Endothelial cell of umbilical vein (primary cell): Measurements from ENCODE around the gene B3GNT8. TPM values are rescaled to one million over a fixed set of nuclear protein-coding genes. Genes with fewer than 3 reads are reported as not detected.

Experiments
- BruUV-seq: library from RNA; stranded (reverse); fragments of 400-500 nt; replicated peaks from 2 replicates; lab custom pipeline; 2021; lab: Mats Ljungman, UMichigan
- CTCF ChIA-PET: fragments of 300-600, 350-600 bp; sonication (Branson Sonifier 250); formaldehyde crosslinking; loops from one replicate; lab custom pipeline; 2021; ENCODE audit warnings: antibody characterized with exemption, inconsistent platforms; lab: Charles Lee
- POLR2A ChIA-PET: fragments of 300-600, 350-600 bp; sonication (Branson Sonifier 250); formaldehyde crosslinking; loops from one replicate; lab custom pipeline; 2021; ENCODE audit warnings: antibody characterized with exemption, inconsistent platforms; lab: Charles Lee
- DNase-seq: peaks from one replicate; pipeline ENCODE4 v3.0.0-alpha.2; 2011; ENCODE audit warnings: low read depth, low spot score
- FAIRE-seq: peaks from 2 replicates; lab custom pipeline; 2011; peaks lifted over from hg19 to GRCh38; lab: Jason Lieb, UNC
- H2AFZ ChIP-seq: 2 replicates; pipeline ENCODE4 v1.6.0; 2012; ENCODE audit warnings: low read depth, low read length, control low read depth, inconsistent platforms
- H3K27ac ChIP-seq: 2 replicates; pipeline ENCODE4 v1.5.1; 2011; ENCODE audit warnings: low read depth, mild to moderate bottlenecking, control low read depth, low read length, moderate library complexity; ENCODE audit not compliant: insufficient read depth
- H3K27me3 ChIP-seq, 2 experiments: 2 replicates each; pipeline versions ENCODE4 v1.6.0 to v1.6.1; 2011; ENCODE audit warnings: low read length in 2 of 2, mixed read lengths in 1 of 2; ENCODE audit not compliant: control insufficient read depth in 2 of 2, insufficient read depth in 2 of 2
- H3K36me3 ChIP-seq, 2 experiments: 2 replicates in 1 of 2; 3 replicates in 1 of 2; pipeline ENCODE4 v1.5.1; 2011; ENCODE audit warnings: low read length in 2 of 2, mild to moderate bottlenecking in 1 of 2, moderate library complexity in 1 of 2; ENCODE audit not compliant: control insufficient read depth in 2 of 2, insufficient read depth in 2 of 2; ENCODE audit errors: extremely low read depth in 1 of 2
- H3K4me1 ChIP-seq: 3 replicates; pipeline ENCODE4 v1.5.1; 2011; ENCODE audit warnings: mild to moderate bottlenecking, low read length; ENCODE audit not compliant: control insufficient read depth, insufficient read depth; ENCODE audit errors: extremely low read depth
- H3K4me2 ChIP-seq: 2 replicates; pipeline ENCODE4 v1.6.1; 2011; ENCODE audit warnings: low read length, control low read depth, mixed read lengths; ENCODE audit not compliant: insufficient read depth
- H3K4me3 ChIP-seq, 3 experiments: fragments of 200-600 bp in 1 of 3; sonication (generic), shearing (Covaris generic) in 1 of 3; replicated peaks in 1 of 3; 2 replicates each; pipeline ENCODE4 v1.5.1; 2011 to 2016; ENCODE audit warnings: control low read depth in 3 of 3, low read length in 3 of 3, mild to moderate bottlenecking in 2 of 3, inconsistent platforms in 1 of 3, low read depth in 1 of 3, moderate library complexity in 1 of 3; ENCODE audit not compliant: insufficient read depth in 1 of 3
- H3K79me2 ChIP-seq: 2 replicates; pipeline ENCODE4 v1.6.0; 2012; ENCODE audit warnings: low read length, inconsistent platforms; ENCODE audit not compliant: control insufficient read depth, insufficient read depth
- H3K9ac ChIP-seq: replicated peaks from 2 replicates; pipeline ENCODE3; 2011; ENCODE audit warnings: low read length, control low read depth; ENCODE audit not compliant: insufficient read depth; ENCODE audit errors: extremely low read depth
- H3K9me1 ChIP-seq: replicated peaks from 3 replicates; pipeline ENCODE4 v1.6.0; 2011; ENCODE audit warnings: mild to moderate bottlenecking, low read length; ENCODE audit not compliant: control insufficient read depth, insufficient read depth; ENCODE audit errors: extremely low read depth
- H3K9me3 ChIP-seq: replicated peaks from 2 replicates; pipeline ENCODE4 v1.5.1; 2012; ENCODE audit warnings: low read length, inconsistent platforms; ENCODE audit not compliant: control insufficient read depth, insufficient read depth
- H4K20me1 ChIP-seq: replicated peaks from 2 replicates; pipeline ENCODE3; 2011; ENCODE audit warnings: mild to moderate bottlenecking, low read length; ENCODE audit not compliant: control insufficient read depth, insufficient read depth; ENCODE audit errors: extremely low read depth
- EZH2 ChIP-seq: IDR thresholded peaks from 2 replicates; pipeline ENCODE4 v1.6.1; 2012; ENCODE audit warnings: borderline replicate concordance, low read depth, mild to moderate bottlenecking, moderate library complexity, low read length, inconsistent platforms; ENCODE audit not compliant: severe bottlenecking
- FOS ChIP-seq: IDR thresholded peaks from 2 replicates; pipeline ENCODE4 v1.6.1; 2011; ENCODE audit warnings: mild to moderate bottlenecking, low read length, moderate library complexity, borderline replicate concordance; ENCODE audit not compliant: insufficient read depth
- GATA2 ChIP-seq: IDR thresholded peaks from 2 replicates; pipeline ENCODE4 v1.7.0; 2011; ENCODE audit warnings: low read depth, mild to moderate bottlenecking, moderate library complexity, mixed read lengths, low read length; ENCODE audit not compliant: insufficient read length, insufficient read depth
- JUN ChIP-seq: IDR thresholded peaks from 2 replicates; pipeline ENCODE4 v1.6.1; 2011; ENCODE audit warnings: borderline replicate concordance, low read depth; ENCODE audit not compliant: insufficient read length, insufficient read depth
- MYC ChIP-seq: IDR thresholded peaks from one replicate; pipeline ENCODE4 v1.6.1; 2011; ENCODE audit warnings: mild to moderate bottlenecking, low read depth, low read length
- POLR2A ChIP-seq: IDR thresholded peaks from 2 replicates; pipeline ENCODE4 v1.6.1; 2012; ENCODE audit warnings: low read depth, mild to moderate bottlenecking, control low read depth, low read length
- POLR2AphosphoS5 ChIP-seq: IDR thresholded peaks from 2 replicates; pipeline ENCODE4 v1.6.1; 2012; ENCODE audit warnings: low read depth, mild to moderate bottlenecking, control low read depth, low read length, moderate library complexity; ENCODE audit not compliant: insufficient read depth
- dilution Hi-C: fragments of 300-500 bp; cut with MboI; formaldehyde crosslinking; loops from one replicate; pipeline ENCODE4 v1.15.0; 2019; ENCODE audit warnings: low sequenced_read_pairs; ENCODE audit not compliant: extremely low pct_ligation_motif_present
- intact Hi-C: fragments of 100-400 bp; cut with micrococcal nuclease; formaldehyde crosslinking; loops from one replicate; pipeline ENCODE4 v1.10.0; 2022
- polyA plus RNA-seq, 4 experiments: library from polyadenylated mRNA; depleted of rRNA in 3 of 4; stranded (reverse) in 3 of 4; unstranded in 1 of 4; fragments of >200 nt; gene quantifications; 2 replicates each; pipeline versions ENCODE4 v1.2.1 to v1.2.3, GENCODE V29; 2011 to 2012; ENCODE audit warnings: missing spikeins in 1 of 4
- total RNA-seq: library from RNA; stranded (reverse); gene quantifications from 2 replicates; pipeline ENCODE4 v1.2.3, GENCODE V29; 2021
- TF ChIP-seq, protein P1 (sequence below), 2 donors: IDR thresholded peaks; 1 replicate in 1 of 2; 2 replicates in 1 of 2; pipeline ENCODE4 v1.5.1; 2011; ENCODE audit warnings: low read length in 2 of 2, mild to moderate bottlenecking in 2 of 2, moderate library complexity in 2 of 2, control low read depth in 1 of 2, inconsistent platforms in 1 of 2, low read depth in 1 of 2; ENCODE audit not compliant: insufficient read depth in 1 of 2; ENCODE audit errors: extremely low read depth in 1 of 2
- TF ChIP-seq, protein P2 (sequence below): IDR thresholded peaks from 2 replicates; pipeline ENCODE4 v1.6.1; 2011; ENCODE audit not compliant: insufficient read depth, insufficient read length

B3GNT8 gene
- total and polyA plus RNA-seq, 2 donors (not counting 3 experiments of a cell fraction or from before 2014, with no cell fraction given) = 3.6 to 7.6 TPM

DNA sequence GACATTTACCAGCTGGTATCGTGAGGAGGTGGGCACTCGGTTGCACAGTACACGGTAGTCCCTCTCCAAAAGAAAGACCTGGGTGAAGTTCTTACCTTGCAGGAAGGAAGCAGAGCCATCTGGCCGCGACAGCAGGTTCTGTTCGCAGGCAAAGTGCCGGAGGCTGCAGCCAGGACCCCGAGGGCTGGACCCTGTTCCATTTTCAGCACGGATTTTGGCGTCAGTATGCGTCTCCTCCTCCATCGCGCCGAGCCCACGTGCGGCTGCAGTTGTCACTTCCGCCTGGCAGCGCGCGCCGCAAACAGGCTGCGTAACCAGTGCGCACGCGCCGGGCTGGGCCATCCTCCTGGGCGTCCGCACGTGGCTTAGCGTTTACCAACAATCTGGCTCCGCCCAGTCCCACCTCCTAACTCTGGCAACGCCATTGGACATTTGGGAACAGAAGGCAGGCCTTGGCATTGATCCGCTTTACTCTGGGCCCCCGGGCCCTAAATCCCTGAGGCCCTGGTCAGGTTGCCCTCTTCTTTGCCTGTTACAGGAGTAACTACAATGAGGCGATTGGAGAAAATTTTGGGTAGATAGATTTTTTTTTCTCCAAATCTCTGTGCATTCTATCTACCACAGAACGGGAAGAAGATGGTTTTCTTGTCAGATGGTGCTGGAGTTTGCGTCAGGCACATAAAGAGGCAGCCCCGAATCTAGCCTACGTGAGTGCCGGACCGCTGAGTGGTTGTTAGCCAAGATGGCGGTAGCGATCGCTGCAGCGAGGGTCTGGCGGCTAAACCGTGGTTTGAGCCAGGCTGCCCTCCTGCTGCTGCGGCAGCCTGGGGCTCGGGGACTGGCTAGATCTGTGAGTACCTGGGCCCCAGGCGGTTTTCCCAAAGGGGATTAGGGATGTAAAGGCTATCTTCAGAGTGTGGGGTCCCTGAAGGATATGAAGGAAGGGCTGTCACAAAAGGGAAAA lies 29.8 kb downstream of the B3GNT8 start, which contains the start of the genes BCKDHA and EXOSC5:
Gene BCKDHA, plus strand, starts transcription at position 733 of the 964 bp plus-strand sequence. Its CDS starts 10 bp downstream, at position 743.
Gene EXOSC5, minus strand, starts transcription at position 274 of the 964 bp plus-strand sequence. Its CDS starts 31 bp downstream, at position 243.
- H3K27ac ChIP-seq = peak within 1 kb of the TSS; percentile 93
- TF ChIP-seq FOS (no peak), MYC (peak; percentile 97), JUN (no peak), EZH2 (no peak), POLR2AphosphoS5 (peak; percentile 61), POLR2A (peak; percentile 43), GATA2 (no peak)
- TF ChIP-seq, protein P1, sequence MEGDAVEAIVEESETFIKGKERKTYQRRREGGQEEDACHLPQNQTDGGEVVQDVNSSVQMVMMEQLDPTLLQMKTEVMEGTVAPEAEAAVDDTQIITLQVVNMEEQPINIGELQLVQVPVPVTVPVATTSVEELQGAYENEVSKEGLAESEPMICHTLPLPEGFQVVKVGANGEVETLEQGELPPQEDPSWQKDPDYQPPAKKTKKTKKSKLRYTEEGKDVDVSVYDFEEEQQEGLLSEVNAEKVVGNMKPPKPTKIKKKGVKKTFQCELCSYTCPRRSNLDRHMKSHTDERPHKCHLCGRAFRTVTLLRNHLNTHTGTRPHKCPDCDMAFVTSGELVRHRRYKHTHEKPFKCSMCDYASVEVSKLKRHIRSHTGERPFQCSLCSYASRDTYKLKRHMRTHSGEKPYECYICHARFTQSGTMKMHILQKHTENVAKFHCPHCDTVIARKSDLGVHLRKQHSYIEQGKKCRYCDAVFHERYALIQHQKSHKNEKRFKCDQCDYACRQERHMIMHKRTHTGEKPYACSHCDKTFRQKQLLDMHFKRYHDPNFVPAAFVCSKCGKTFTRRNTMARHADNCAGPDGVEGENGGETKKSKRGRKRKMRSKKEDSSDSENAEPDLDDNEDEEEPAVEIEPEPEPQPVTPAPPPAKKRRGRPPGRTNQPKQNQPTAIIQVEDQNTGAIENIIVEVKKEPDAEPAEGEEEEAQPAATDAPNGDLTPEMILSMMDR (IDR thresholded peaks at IDR 0.05; ENCODE audit: extremely low read depth in 1 of 2, insufficient read depth in 1 of 2, low read depth in 1 of 2, low read length in 2 of 2) = no peak
- TF ChIP-seq, protein P2, sequence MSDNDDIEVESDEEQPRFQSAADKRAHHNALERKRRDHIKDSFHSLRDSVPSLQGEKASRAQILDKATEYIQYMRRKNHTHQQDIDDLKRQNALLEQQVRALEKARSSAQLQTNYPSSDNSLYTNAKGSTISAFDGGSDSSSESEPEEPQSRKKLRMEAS = peak; percentile 100
- no peaks in the 10 kb centered on the region for H3K9me1 ChIP-seq
- H4K20me1 ChIP-seq = no peaks in the 10 kb centered on the region
- no peaks in the 10 kb centered on the region for H3K36me3 ChIP-seq
- H3K27me3 ChIP-seq = no peaks in the 10 kb centered on the region
- peak within 1 kb of the TSS; percentile 94 for H3K9ac ChIP-seq
- no peaks in the 10 kb centered on the region for H3K9me3 ChIP-seq
- FAIRE-seq (peak; percentile 99), DNase-seq (peak; percentile 100)
- H2AFZ ChIP-seq = peak within 1 kb of the TSS; percentile 71
- H3K79me2 ChIP-seq = peaks cover 6% of the 10 kb centered on the region
- H3K4me3 ChIP-seq = peak within 1 kb of the TSS; percentile 79 to 95 (median 81)
- POLR2A ChIA-PET = no interaction called here
- dilution Hi-C loops (no loop called here), intact Hi-C loops (loop anchor here (1.0 to 2.0 kb wide), 6 partner anchors 19 to 75 kb away; partner anchors contain the start of genes B3GNT8, B9D2 and DMAC2)
- CTCF ChIA-PET = no interaction called here
- peak within 1 kb of the TSS; percentile 82 for H3K4me2 ChIP-seq
- peaks cover 29% of the 10 kb centered on the region for H3K4me1 ChIP-seq
- TSS peak; percentile 55 for BruUV-seq
